GM19324 (cell line): ENCODE measurements around the gene SLC25A15.
"Not testable (repeated sequence)": the region's sequence is repeated elsewhere in the genome, so short reads cannot be mapped to it uniquely, and the experiment has no call there.

ENCODE experiments used
- ATAC-seq: cut with Tn5 transposase; IDR thresholded peaks from one replicate; pipeline ENCODE4 v1.9.1; 2021; ENCODE audit warnings: mild to moderate bottlenecking, moderate library complexity; ENCODE audit not compliant: unreplicated experiment, low FRiP score

SLC25A15 gene

DNA sequence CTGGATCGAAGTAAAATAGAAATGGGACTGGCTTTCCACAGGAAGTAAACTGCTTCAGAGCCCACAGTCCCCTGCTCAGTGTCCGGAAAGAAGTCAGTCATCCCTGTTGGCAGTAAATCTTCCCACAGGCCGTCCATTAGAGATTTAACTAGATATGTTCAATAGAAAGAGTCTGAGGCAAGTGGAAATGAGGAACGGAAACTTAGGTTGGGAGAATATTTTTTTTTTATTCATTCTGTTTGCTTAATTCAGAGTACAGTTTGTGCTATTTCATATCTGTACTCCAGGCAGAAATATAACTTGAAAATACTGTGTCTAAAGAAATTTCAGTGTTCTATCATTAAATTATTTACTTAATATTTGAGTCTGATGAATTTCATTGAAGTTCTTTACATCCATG is 22.7 kb downstream of the SLC25A15 start:
- no peak for ATAC-seq

GRCh38 chr13:40812724-40813445 is 23.5 kb downstream of the SLC25A15 start:
- ATAC-seq = no peak

- ATAC-seq = no peak
Measured at GRCh38 chr13:40813667-40814454, 24.4 kb downstream of the SLC25A15 start.

GRCh38 chr13:40814803-40815202 is 25.4 kb downstream of the SLC25A15 start:
- ATAC-seq = no peak

- no peak for ATAC-seq
Measured at GRCh38 chr13:40818926-40819325, 29.5 kb downstream of the SLC25A15 start.

DNA sequence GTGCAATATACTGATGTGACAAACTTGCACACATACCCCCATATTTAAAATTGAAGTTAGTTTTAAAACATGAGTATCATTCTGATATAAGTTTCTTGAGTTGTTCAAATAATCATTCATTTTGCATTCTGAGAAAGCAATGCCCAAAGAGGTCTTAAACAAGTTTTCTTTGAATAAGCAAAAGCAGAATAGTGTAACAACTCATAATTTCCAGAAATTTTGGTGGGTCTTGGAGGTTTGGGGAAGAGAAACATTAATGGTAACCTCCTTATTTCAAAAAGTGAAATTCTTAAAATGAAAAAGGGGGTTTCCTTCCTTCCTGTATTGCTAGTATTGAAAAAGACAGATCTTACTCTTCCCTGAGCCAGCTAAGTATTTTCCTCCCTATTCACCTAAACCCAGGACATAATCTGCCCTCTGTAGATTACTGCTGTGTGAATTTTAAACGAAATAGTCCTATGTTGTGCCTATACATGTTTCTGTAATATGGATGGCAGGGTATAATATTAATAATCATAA is 30.4 kb downstream of the SLC25A15 start:
- ATAC-seq = no peak

DNA sequence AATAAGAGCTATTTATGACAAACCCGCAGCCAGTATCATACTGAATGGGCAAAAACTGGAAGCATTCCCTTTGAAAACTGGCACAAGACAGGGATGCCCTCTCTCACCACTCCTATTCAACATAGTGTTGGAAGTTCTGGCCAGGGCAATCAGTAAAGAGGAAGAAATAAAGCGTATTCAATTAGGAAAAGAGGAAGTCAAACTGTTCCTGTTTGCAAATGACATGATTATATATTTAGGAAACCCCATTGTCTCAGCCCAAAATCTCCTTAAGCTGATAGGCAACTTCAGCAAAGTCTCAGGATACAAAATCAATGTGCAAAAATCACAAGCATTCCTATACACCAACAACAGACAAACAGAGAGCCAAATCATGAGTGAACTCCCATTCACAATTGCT is 50.3 kb downstream of the SLC25A15 start:
- ATAC-seq = not testable (repeated sequence)

DNA sequence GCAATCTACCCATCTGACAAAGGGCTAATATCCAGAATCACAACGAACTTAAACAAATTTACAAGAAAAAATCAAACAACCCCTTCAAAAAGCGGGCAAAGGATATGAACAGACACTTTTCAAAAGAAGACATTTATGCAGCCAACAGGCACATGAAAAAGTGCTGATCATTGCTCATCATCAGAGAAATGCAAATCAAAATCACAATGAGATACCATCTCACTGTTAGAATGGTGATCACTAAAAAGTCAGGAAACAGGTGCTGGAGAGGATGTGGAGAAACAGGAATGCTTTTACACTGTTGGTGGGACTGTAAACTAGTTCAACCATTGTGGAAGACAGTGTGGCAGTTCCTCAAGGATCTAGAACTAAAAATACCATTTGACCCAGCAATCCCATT is 51.5 kb downstream of the SLC25A15 start:
- not testable (repeated sequence) for ATAC-seq
